ENCODE data around the gene CHRDL2.

CHRDL2 gene

GRCh38 chr11:74681686-74682651 lies 49.3 kb downstream of the CHRDL2 start:
- no peak overlapping the region for H3K9ac ChIP-seq
- H4K20me1 ChIP-seq: no peaks in the 10 kb centered on the region
- no peak for TF ChIP-seq Cebpa-rat (IDR thresholded peaks at IDR 0.05)
- H3K27ac ChIP-seq: no peak overlapping the region
- no peak overlapping the region for H3K4me3 ChIP-seq
- H3K9me3 ChIP-seq: no peaks in the 10 kb centered on the region
- no peaks in the 10 kb centered on the region for H3K4me1 ChIP-seq
- peaks cover 30% of the 10 kb centered on the region for H3K27me3 ChIP-seq
- H3K36me3 ChIP-seq: no peaks in the 10 kb centered on the region
- no peak overlapping the region for H3K4me2 ChIP-seq

- no peaks in the 10 kb centered on the region for H3K36me3 ChIP-seq
- no peaks in the 10 kb centered on the region for H4K20me1 ChIP-seq
- no peak overlapping the region for H3K9ac ChIP-seq
- H3K4me1 ChIP-seq: no peaks in the 10 kb centered on the region
- no peaks in the 10 kb centered on the region for H3K9me3 ChIP-seq
- no peak overlapping the region for H3K4me3 ChIP-seq
- no peak for TF ChIP-seq Cebpa-rat (IDR thresholded peaks at IDR 0.05)
- H3K27ac ChIP-seq: no peak overlapping the region
- no peak overlapping the region for H3K4me2 ChIP-seq
- peaks cover 30% of the 10 kb centered on the region for H3K27me3 ChIP-seq
Observed at GRCh38 chr11:74680703-74681531, 50.3 kb downstream of the CHRDL2 start.

GRCh38 chr11:74680035-74680671 lies 51.1 kb downstream of the CHRDL2 start:
- Histone ChIP-seq H4K20me1 (no peaks in the 10 kb centered on the region), H3K27ac (no peak overlapping the region), H3K27me3 (peaks cover 30% of the 10 kb centered on the region), H3K9me3 (no peaks in the 10 kb centered on the region), H3K36me3 (no peaks in the 10 kb centered on the region), H3K9ac (no peak overlapping the region), H3K4me1 (no peaks in the 10 kb centered on the region), H3K4me2 (no peak overlapping the region), H3K4me3 (no peak overlapping the region)
- no peak for TF ChIP-seq Cebpa-rat (IDR thresholded peaks at IDR 0.05)

- no peaks in the 10 kb centered on the region for H3K9me3 ChIP-seq
- no peak overlapping the region for H3K4me2 ChIP-seq
- peaks cover 27% of the 10 kb centered on the region for H3K27me3 ChIP-seq
- no peaks in the 10 kb centered on the region for H3K36me3 ChIP-seq
- no peak overlapping the region for H3K4me3 ChIP-seq
- H4K20me1 ChIP-seq: no peaks in the 10 kb centered on the region
- H3K4me1 ChIP-seq: no peaks in the 10 kb centered on the region
- H3K9ac ChIP-seq: no peak overlapping the region
- TF ChIP-seq Cebpa-rat (IDR thresholded peaks at IDR 0.05): no peak
- H3K27ac ChIP-seq: no peak overlapping the region
Observed at GRCh38 chr11:74679513-74679865, 51.7 kb downstream of the CHRDL2 start.

- Histone ChIP-seq H3K4me3 (no peak overlapping the region), H3K36me3 (no peaks in the 10 kb centered on the region), H3K9me3 (no peaks in the 10 kb centered on the region), H4K20me1 (no peaks in the 10 kb centered on the region), H3K9ac (no peak overlapping the region), H3K4me2 (no peak overlapping the region), H3K4me1 (no peaks in the 10 kb centered on the region), H3K27me3 (peaks cover 20% of the 10 kb centered on the region), H3K27ac (no peak overlapping the region)
- TF ChIP-seq Cebpa-rat (IDR thresholded peaks at IDR 0.05): no peak
Observed at GRCh38 chr11:74678591-74679512, 52.4 kb downstream of the CHRDL2 start.

- no peaks in the 10 kb centered on the region for H3K36me3 ChIP-seq
- no peaks in the 10 kb centered on the region for H3K4me1 ChIP-seq
- H3K4me2 ChIP-seq: no peak overlapping the region
- no peak overlapping the region for H3K27ac ChIP-seq
- H3K9me3 ChIP-seq: no peaks in the 10 kb centered on the region
- no peak overlapping the region for H3K9ac ChIP-seq
- no peak for TF ChIP-seq Cebpa-rat (IDR thresholded peaks at IDR 0.05)
- peaks cover 12% of the 10 kb centered on the region for H3K27me3 ChIP-seq
- no peaks in the 10 kb centered on the region for H4K20me1 ChIP-seq
- no peak overlapping the region for H3K4me3 ChIP-seq
Observed at GRCh38 chr11:74678041-74678440, 53.2 kb downstream of the CHRDL2 start.

GRCh38 chr11:74677131-74677530 lies 54.1 kb downstream of the CHRDL2 start:
- no peak overlapping the region for H3K9ac ChIP-seq
- H3K4me1 ChIP-seq: no peaks in the 10 kb centered on the region
- H4K20me1 ChIP-seq: no peaks in the 10 kb centered on the region
- peaks cover 3% of the 10 kb centered on the region for H3K27me3 ChIP-seq
- no peak overlapping the region for H3K4me2 ChIP-seq
- TF ChIP-seq Cebpa-rat (IDR thresholded peaks at IDR 0.05): no peak
- H3K4me3 ChIP-seq: no peak overlapping the region
- no peak overlapping the region for H3K27ac ChIP-seq
- no peaks in the 10 kb centered on the region for H3K36me3 ChIP-seq
- no peaks in the 10 kb centered on the region for H3K9me3 ChIP-seq

GRCh38 chr11:74676596-74676995 lies 54.6 kb downstream of the CHRDL2 start:
- Histone ChIP-seq H3K4me3 (no peak overlapping the region), H3K27me3 (no peaks in the 10 kb centered on the region), H3K9ac (no peak overlapping the region), H3K27ac (no peak overlapping the region), H4K20me1 (no peaks in the 10 kb centered on the region), H3K36me3 (no peaks in the 10 kb centered on the region), H3K9me3 (no peaks in the 10 kb centered on the region), H3K4me2 (no peak overlapping the region), H3K4me1 (no peaks in the 10 kb centered on the region)
- no peak for TF ChIP-seq Cebpa-rat (IDR thresholded peaks at IDR 0.05)

GRCh38 chr11:74675761-74676160 lies 55.5 kb downstream of the CHRDL2 start:
- no peak overlapping the region for H3K27ac ChIP-seq
- no peak for TF ChIP-seq Cebpa-rat (IDR thresholded peaks at IDR 0.05)
- no peak overlapping the region for H3K4me2 ChIP-seq

More at GRCh38 chr11:74675761-74676160, 55.5 kb downstream of the CHRDL2 start:
- Histone ChIP-seq H3K9me3 (no peaks in the 10 kb centered on the region), H3K9ac (no peak overlapping the region), H3K4me1 (no peaks in the 10 kb centered on the region), H4K20me1 (no peaks in the 10 kb centered on the region), H3K27me3 (no peaks in the 10 kb centered on the region), H3K36me3 (no peaks in the 10 kb centered on the region), H3K4me3 (no peak overlapping the region)

Measured in BLaER1 (cell line).